HUES48 (cell line): Measurements from ENCODE around the gene NAT16.

Experiments
- H3K27ac ChIP-seq: one replicate; pipeline ENCODE4 v1.7.0; 2013; ENCODE audit warnings: low read depth, low read length, inconsistent platforms
- H3K27me3 ChIP-seq: 2 replicates; pipeline ENCODE4 v1.6.1; 2013; ENCODE audit warnings: mild to moderate bottlenecking, low read length; ENCODE audit not compliant: control insufficient read depth, insufficient read depth
- H3K36me3 ChIP-seq: 2 replicates; pipeline ENCODE4 v1.6.1; 2013; ENCODE audit warnings: low read length; ENCODE audit not compliant: control insufficient read depth, insufficient read depth
- H3K4me1 ChIP-seq: 2 replicates; pipeline ENCODE4 v1.6.1; 2013; ENCODE audit warnings: mild to moderate bottlenecking, low read length; ENCODE audit not compliant: control insufficient read depth, insufficient read depth
- H3K4me3 ChIP-seq: 2 replicates; pipeline ENCODE4 v1.5.1; 2013; ENCODE audit warnings: mild to moderate bottlenecking, low read depth, low read length
- H3K9ac ChIP-seq: 2 replicates; pipeline ENCODE4 v1.6.1; 2013; ENCODE audit warnings: mild to moderate bottlenecking, low read depth, low read length, moderate library complexity
- H3K9me3 ChIP-seq: 2 replicates; pipeline ENCODE4 v1.6.1; 2013; ENCODE audit warnings: low read length; ENCODE audit not compliant: control insufficient read depth, insufficient read depth

Gene NAT16

GRCh38 chr7:101170617-101171441, 9.3 kb downstream of the NAT16 start:
- Histone ChIP-seq H3K4me1 (peaks cover 53% of the 10 kb centered on the region), H3K36me3 (no peaks in the 10 kb centered on the region), H3K9me3 (no peaks in the 10 kb centered on the region), H3K27me3 (peaks cover 96% of the 10 kb centered on the region), H3K9ac (no peak overlapping the region), H3K4me3 (peak overlapping the region; percentile 51; the same call in 1 of the 2 replicates), H3K27ac (no peak overlapping the region)

- Histone ChIP-seq H3K4me1 (peaks cover 54% of the 10 kb centered on the region), H3K36me3 (no peaks in the 10 kb centered on the region), H3K27ac (no peak overlapping the region), H3K9me3 (no peaks in the 10 kb centered on the region), H3K9ac (no peak overlapping the region), H3K27me3 (peaks cover 93% of the 10 kb centered on the region), H3K4me3 (peak overlapping the region; percentile 51)
Observed at GRCh38 chr7:101169838-101170551, 10.1 kb downstream of the NAT16 start.

GRCh38 chr7:101169110-101169837, 10.8 kb downstream of the NAT16 start:
- H3K27me3 ChIP-seq = peaks cover 93% of the 10 kb centered on the region

GRCh38 chr7:101168412-101169049, 11.6 kb downstream of the NAT16 start:
- Histone ChIP-seq H3K4me3 (peak overlapping the region; percentile 32), H3K27me3 (peaks cover 92% of the 10 kb centered on the region), H3K36me3 (no peaks in the 10 kb centered on the region), H3K4me1 (peaks cover 60% of the 10 kb centered on the region), H3K9ac (no peak overlapping the region), H3K9me3 (no peaks in the 10 kb centered on the region), H3K27ac (peak overlapping the region; percentile 64)

More at GRCh38 chr7:101169110-101169837, 10.8 kb downstream of the NAT16 start:
- no peaks in the 10 kb centered on the region for H3K9me3 ChIP-seq
- H3K4me3 ChIP-seq = peak overlapping the region; percentile 51
- H3K4me1 ChIP-seq = peaks cover 60% of the 10 kb centered on the region
- H3K27ac ChIP-seq = peak overlapping the region; percentile 64
- no peak overlapping the region for H3K9ac ChIP-seq
- no peaks in the 10 kb centered on the region for H3K36me3 ChIP-seq

GRCh38 chr7:101167645-101168411, 12.3 kb downstream of the NAT16 start:
- Histone ChIP-seq H3K9ac (no peak overlapping the region), H3K4me3 (peak overlapping the region; percentile 39), H3K27ac (peak overlapping the region; percentile 64), H3K4me1 (peaks cover 57% of the 10 kb centered on the region), H3K36me3 (no peaks in the 10 kb centered on the region), H3K27me3 (peaks cover 88% of the 10 kb centered on the region), H3K9me3 (no peaks in the 10 kb centered on the region)

- peaks cover 59% of the 10 kb centered on the region for H3K4me1 ChIP-seq
- H3K9me3 ChIP-seq = no peaks in the 10 kb centered on the region
- no peaks in the 10 kb centered on the region for H3K36me3 ChIP-seq
- H3K9ac ChIP-seq = no peak overlapping the region
- H3K27me3 ChIP-seq = peaks cover 85% of the 10 kb centered on the region
- peak overlapping the region; percentile 80 for H3K27ac ChIP-seq
- H3K4me3 ChIP-seq = peak overlapping the region; percentile 52
Observed at GRCh38 chr7:101166909-101167644, 13.0 kb downstream of the NAT16 start.

GRCh38 chr7:101166648-101166908, 13.5 kb downstream of the NAT16 start:
- H3K27ac ChIP-seq = peak overlapping the region; percentile 80
- peak overlapping the region; percentile 52 for H3K4me3 ChIP-seq
- H3K4me1 ChIP-seq = peaks cover 59% of the 10 kb centered on the region
- H3K9me3 ChIP-seq = no peaks in the 10 kb centered on the region
- H3K9ac ChIP-seq = no peak overlapping the region
- H3K27me3 ChIP-seq = peaks cover 80% of the 10 kb centered on the region
- no peaks in the 10 kb centered on the region for H3K36me3 ChIP-seq

- H3K27me3 ChIP-seq = peaks cover 79% of the 10 kb centered on the region
- no peaks in the 10 kb centered on the region for H3K9me3 ChIP-seq
- peaks cover 59% of the 10 kb centered on the region for H3K4me1 ChIP-seq
- H3K4me3 ChIP-seq = peak overlapping the region; percentile 49
- H3K9ac ChIP-seq = no peak overlapping the region
- no peaks in the 10 kb centered on the region for H3K36me3 ChIP-seq
- peak overlapping the region; percentile 80 for H3K27ac ChIP-seq
Observed at GRCh38 chr7:101165958-101166647, 14.0 kb downstream of the NAT16 start.

GRCh38 chr7:101165075-101165957, 14.8 kb downstream of the NAT16 start, which contains the start of gene VGF:
VGF (minus strand) TSS chr7:101165569; CDS start chr7:101164843, 726 bp downstream.
- Histone ChIP-seq H3K27me3 (peaks cover 71% of the 10 kb centered on the region), H3K27ac (peak within 1 kb of the TSS; percentile 88), H3K4me1 (peaks cover 59% of the 10 kb centered on the region), H3K9ac (no peak within 1 kb of the TSS; the same call in 1 of the 2 replicates), H3K4me3 (peak within 1 kb of the TSS; percentile 76), H3K9me3 (no peaks in the 10 kb centered on the region), H3K36me3 (no peaks in the 10 kb centered on the region)
